Activated T-cell treated with anti-CD3 and anti-CD28 coated beads for 4 hours (primary cell): ENCODE measurements around the gene FSTL4.
"Not testable (repeated sequence)": the region's sequence is repeated elsewhere in the genome, so short reads cannot be mapped to it uniquely, and the experiment has no call there.

ENCODE experiments used
- DNase-seq: peaks from one replicate; pipeline ENCODE4 v3.0.0-alpha.2; 2020

The FSTL4 gene

DNA sequence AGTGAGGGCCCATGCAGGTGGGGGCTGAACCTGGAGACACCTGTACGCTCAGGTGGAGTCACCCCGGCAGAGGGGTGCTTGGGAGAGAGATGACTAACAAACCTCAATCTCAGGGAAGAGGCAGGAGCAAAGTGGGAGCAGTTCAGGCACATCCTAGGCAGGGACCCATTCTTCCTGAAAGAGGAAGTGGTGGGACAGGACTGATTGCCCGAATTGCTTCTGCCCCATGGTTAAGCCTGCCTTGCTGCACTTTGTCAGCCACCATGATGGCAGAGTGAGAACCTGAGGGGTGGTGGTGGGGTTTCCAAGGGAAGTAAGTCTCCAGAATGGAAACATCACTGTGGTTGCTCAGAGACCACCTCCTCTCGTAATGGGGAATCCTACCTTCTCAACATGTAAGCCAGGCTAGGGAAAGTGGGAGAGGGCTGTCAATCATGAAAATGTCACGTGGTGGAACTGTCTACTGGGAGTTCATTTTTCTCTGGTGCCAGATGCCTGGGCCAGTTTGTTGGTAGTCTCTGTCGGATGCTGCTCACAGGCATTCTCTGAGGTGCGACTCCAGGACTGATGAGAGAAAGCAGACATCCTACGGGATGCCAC lies 410.2 kb downstream of the FSTL4 start:
- no peak for DNase-seq

DNA sequence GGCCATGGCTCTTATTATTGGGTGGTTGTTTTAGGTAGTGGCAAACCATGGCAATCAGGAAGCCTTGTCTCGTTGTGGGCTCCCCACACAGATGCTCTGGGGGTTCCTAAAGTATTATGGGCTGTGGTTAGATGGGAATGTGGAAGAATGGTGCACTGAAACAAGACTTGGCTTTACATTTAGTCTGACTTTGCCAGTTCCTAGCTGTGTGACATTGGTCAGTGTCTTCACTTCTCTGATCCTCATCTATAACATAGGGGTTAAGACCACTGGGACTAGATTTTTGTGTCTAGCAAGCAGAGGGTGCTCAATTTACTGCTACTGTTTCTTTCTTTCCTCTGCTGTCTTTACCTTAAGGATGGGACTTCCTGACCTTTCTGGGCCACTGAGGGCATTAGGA lies 411.0 kb downstream of the FSTL4 start:
- DNase-seq, result no peak

DNA sequence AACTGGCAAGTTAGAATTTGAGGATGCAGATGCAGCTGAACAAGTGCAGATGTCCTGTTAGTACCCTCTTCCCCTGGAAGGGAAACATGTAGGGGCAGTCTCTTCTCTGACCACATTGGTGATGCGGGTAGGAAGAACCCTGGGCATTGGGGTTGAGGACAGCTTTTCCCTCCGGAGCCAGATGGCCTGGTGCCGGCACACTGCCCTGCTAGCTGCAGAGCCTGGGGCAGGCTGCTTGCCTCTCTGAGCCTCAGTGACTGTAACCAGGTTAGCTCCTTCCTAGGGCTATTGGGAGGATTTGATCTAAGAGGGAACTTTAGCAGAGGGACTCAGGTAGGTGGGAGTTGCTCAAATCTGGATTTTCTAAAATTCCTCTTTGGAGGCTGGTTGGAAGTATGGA lies 412.1 kb downstream of the FSTL4 start:
- DNase-seq, result no peak

DNA sequence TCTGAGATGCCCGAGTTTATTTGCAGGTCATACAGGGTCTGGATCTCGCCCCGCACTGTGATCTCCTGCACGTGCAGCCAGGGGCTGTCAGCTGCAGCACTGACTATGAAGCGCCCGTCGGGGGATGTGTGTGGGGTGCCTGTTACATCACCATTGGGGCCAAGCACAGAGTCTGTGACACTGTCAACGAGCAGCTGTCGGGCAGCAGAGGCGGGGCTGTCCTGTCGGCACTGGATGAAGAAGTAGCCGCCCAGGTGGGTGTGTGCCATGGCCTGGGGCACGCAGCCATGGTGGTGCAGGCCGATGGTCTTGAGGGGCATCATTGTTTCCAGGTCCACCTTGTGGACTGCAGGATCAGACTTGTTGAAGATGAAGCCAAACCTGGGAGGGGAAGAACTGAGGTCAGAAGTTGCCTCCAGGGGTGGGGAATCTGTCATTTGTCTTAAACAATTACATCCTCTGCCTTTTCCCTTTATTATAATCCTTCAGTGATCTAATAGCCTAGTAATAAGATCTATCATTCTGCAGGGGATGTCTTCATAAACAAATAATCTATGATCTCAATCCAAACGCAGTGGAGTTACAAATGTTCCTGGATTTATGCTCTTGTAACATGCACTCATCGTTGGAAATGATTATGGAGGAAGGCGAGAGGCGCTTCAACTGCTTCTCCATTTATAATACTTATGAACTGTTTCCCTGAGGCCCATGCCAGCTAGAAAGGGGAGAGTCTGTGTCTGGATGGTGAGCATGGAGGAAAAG lies 412.7 kb downstream of the FSTL4 start:
- DNase-seq, result no peak

DNA sequence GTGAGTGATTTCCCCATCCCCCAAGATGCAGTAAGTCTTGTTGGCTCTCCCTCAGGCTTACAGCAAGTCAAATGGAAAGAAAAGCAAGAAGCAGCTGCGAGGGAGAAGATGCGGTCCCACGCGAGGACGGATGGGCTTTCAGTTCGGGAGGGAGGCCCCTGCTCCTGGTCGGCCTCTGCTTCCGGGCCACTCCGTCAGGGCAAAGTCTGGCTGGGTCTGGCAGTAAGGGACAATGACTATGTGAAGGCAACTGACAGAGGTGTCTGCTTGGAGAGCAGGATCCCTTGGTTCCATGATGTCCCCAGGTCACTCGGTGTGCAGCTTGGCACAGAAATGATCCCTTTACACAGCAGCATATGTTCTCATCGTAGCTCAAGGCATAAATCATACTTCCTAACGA lies 413.8 kb downstream of the FSTL4 start:
- DNase-seq, result no peak

DNA sequence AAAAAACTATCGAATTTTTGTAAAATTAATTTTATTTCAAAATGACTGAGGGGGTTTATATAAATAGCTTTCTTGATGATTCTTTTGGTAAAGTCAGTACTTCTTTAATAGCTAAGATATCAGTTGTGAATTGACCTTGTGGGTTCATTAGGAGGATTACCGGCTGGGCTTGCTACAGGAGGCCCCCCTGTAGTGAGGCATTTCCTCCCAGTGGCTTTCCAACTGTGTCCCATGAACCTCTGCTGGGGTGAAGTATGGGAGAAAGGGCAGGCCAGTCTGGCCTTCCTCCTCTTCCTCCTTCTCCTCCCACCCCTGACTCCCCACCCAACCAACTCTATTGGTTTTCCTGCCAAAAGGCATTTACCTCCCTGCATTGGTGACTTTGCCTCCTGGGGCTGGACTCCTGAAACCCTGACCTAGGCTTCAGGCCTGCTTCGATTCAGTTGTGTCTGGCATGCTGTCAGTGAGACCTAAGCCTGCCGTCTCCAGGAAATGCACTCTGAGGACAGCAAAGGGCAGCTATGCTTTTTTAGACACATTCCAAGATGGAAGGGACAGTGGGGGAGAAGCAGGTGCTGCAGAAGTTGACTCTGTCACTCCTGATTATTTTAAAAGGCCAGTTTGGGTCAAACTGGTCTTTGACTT lies 415.8 kb downstream of the FSTL4 start:
- no peak for DNase-seq

DNA sequence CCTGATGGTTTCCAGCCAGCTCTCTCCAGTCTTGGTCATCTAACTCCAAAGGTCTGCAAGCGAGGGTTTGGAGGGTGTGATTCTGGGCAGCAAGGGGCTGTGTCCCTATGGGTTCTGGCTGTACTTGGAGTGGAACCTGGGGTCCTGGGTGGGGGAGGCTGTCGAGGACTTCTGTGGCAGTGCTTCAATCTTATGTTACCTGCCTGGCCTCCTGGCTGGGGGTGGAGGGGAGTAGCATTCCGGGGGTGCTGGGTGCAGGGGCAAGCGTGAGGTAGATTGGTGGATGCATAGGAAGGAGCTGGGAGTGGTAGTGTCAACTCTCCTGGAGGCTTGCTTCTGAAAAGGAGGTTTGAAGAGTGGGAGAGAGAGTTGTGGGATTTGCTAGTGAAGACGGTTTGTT lies 417.1 kb downstream of the FSTL4 start:
- DNase-seq, result no peak

DNA sequence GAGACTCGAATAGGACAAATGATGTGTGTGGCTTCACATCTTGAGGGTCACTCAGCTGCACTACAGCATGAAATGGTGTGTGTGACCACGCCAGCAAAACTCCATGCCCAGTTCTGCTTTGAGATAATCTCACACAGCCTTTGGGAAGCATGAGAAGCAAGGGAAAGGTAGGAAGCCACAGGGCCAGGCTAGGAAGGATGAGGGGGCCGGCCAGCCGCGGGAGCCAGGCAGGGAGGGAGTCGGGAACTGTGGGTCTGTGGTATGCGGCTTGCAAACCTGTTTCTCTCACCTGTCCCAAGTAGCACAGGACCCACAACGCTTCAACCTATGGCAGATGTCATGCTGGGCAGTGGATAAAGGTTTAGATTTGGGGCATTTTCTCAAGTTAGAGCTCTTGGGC lies 418.5 kb downstream of the FSTL4 start:
- no peak for DNase-seq

DNA sequence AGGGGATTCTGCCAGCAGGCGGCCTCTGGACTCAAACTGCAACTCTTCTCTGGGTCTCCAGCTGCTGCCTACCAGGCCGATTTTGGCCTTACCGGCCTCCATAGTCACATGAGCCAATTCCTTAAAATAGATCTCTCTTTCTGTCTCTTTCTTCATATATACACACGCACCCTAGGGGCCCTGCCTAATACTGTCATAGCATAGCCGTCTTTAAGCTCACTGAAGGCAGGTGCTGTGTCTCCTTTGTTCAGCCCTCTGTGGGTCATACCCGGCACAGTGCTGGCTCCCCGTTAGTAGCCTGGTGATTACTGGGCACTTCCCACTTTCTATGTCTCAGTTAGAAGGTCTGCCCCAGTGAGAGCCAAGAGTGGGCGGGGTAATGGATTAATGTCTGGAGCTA lies 419.6 kb downstream of the FSTL4 start:
- no peak for DNase-seq

DNA sequence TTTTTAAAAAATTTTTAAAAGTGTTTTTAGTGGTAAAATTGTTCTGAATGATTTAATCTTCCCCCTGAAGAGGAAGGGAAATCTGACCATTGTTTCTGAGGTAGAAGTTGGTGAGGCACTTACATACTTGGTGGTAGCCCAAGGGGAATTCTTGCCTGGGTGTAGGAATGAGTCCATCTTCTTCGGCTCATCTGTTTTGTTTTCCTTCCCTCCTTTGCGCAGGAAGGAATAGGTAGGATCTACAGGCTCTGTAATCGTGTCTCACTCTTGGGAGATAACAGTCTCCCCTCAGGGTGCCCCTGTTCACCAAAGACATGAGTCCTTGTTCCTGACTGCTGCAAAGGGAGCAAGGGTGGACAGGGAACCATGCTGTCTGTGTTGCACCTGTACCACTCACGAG lies 422.5 kb downstream of the FSTL4 start:
- DNase-seq, result no peak

DNA sequence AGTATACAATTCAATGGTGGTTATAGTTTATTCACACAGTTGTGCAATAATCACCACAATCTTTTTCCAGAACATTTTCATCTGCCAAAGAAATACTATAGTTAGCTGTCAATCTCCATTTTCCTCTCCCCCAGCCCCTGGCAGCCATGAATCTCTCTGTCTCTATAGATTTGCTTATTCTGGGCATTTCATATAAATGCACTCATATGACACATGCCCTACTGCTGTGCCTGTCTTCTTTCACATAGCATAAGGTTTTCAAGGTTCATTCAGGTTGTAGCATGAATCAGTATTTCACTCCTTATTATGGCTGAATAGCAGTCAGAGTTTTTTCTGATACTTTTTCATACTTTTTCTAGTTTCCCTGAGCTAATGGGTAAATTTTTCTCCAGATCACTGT lies 432.9 kb downstream of the FSTL4 start:
- no peak for DNase-seq

DNA sequence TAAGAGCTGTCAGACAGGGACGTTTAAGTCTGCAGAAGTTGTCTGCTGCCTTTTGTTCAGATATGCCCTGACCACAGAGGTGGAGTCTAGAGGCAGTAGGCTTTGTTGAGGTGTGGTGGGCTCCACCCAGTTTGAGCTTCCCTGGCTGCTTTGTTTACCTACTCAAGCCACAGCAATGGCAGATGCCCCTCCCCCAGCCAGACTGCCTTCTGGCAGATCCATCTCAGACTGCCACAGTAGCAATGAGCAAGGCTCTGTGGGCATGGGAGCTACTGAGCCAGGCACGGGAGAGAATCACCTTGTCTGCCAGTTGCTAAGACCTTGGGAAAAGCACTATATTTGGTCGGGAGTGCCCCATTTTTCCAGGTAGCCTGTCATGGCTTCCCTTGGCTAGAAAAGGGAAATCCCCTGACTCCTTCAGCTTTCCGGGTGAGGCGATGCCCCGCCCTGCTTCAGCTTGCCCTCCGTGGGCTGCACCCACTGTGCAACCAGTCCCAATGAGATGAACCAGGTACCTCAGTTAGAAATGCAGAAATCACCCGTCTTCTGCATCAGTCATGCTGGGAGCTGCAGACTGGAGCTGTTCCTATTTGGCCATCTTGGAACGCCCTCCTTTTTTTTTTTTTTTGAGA lies 441.5 kb downstream of the FSTL4 start:
- DNase-seq, result not testable (repeated sequence)

DNA sequence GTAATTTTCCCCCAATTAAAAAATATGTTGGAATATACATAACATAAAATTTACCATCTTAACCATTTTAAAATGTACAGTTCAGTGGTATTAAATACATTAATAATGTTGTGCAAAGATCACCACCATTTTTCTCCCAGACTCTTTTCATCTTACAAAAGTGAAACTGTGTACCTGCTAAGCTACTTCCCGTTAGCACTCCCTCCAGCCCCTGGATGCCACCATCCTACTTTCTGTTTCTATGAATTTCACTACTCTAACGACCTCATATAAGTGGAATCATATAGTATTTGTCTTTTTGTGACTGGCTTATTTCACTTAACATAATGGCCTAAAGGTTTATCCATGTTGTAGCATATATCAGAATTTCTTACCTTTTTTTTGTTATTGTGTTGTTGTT lies 447.6 kb downstream of the FSTL4 start:
- DNase-seq, result no peak

DNA sequence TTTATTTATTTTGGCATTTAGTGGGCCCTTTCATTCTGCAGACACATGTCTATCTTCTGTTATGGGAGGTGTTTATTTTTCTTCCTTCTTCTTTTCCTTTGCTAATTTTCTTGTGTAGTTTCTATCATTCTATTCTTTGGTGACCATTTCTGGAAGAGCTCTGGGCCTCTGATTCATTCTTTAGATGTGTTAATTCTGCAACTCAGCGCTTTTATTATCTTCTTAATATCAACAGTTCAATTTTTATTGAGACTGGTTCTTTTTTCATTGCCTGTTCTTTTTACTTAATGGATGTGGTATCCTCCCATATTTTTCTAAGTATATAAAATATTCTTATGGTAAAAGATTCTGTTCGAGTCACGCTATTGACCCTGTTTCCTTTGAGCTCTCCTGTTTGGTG lies 448.5 kb downstream of the FSTL4 start:
- DNase-seq, result no peak

DNA sequence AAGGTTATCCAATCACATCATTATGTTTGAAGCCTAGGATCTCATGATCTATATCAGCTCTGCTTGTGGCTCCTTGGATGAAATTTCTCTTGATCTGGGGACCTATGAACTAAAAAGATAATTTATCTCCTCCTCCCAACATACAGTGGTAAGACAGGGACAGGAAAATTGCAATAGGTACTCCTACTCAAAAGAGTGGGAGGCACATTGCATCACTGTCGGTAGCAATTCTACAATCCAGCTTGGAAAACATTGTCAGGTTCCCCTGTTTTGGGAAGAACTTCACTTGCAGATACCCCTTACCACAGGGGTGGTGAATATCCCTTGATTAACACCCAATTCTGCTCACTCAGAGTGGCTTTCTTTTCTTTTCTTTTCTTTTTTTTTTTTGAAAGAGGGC lies 452.8 kb downstream of the FSTL4 start:
- no peak for DNase-seq

DNA sequence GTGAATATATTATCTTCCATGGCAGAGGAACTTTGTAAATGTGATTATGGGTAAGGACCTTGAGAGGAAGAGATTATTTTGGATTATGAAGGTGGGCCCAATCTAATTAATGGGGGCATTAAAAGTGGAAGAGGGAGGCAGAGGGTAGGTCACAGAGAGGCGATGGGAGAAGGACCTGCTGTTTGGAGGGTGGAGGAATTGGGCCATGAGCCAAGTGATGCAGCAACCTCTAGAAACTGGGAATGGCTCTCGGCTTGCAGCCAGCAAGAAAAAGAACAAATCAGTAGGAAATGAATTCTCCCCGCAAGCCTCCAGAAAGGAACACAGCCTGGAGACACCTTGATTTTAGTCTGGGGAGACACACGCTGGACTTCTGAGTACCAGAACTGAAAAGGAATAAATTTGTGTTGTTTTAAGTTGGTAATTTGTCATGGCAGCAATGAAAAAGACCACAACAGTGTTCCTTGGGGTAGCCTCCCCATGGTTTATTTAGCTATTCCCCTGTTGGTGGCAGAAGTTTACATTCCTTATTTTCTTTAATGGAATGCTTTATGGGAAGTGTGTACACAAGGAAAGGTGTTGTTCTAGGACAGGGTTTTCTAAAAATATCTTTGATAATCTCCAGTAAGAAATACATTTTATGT lies 456.9 kb downstream of the FSTL4 start:
- no peak for DNase-seq

DNA sequence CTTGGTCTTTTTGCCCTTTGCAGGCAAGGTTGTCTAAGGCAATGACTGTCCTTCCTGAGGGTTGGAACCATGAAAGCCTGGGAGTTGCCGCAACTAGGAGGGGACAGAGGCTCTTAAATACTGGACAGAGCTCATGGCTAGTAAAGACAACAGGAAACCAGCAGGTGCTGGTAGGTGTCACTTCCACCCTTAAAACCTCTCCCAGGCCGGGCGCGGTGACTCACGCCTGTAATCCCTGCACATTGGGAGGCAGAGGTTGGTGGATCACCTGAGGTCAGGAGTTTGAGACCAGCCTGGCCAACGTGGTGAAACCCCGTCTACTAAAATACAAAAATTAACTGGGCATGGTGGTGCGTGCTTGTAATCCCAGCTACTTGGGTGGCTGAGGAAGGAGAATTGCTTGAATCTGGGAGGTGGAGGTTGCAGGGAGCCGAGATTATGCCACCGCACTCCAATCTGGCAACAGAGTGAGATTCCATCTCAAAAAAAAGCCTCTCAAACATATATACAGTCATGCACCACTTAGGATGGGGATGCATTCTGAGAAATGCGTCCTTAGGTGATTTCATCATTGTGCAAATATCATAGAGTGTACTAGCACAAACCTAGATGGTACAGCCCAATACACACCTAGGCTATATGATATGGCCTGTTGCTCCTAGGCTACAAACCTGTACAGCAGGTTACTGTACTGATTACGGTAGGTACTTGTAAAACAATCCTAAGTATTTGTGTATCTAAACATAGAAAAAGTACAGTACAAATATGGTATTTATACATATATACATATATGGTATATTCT lies 457.9 kb downstream of the FSTL4 start:
- DNase-seq, result no peak

DNA sequence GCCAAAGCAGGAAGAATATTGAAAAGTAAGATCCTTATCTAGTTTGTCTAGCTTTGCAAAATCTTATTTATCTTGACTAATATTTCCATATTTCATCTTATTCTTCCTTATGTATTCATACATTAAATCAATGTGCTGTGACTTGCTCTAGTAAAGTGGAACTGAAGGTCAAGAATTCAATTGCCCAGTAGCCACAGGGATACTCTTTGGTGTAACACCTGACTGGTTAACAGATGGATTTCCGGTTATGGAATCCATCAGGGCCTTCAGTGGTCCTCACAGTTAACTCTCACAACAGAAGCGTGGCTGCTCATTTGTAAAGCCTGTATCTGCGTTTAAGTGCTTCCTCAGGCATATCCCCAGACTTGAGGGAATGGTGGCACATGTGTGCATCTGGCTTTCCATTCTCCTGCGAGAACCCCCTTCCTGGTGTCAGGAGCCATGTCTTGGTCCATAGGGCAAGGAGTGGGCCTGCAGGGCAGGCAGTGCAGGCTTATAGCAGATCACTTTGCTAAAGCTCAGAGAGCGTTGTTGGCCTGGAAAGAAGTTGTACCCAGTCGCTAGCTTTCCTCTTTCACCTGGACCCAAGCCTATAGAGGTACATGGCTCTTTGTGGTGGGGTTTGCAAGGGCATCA lies 461.3 kb downstream of the FSTL4 start:
- no peak for DNase-seq

DNA sequence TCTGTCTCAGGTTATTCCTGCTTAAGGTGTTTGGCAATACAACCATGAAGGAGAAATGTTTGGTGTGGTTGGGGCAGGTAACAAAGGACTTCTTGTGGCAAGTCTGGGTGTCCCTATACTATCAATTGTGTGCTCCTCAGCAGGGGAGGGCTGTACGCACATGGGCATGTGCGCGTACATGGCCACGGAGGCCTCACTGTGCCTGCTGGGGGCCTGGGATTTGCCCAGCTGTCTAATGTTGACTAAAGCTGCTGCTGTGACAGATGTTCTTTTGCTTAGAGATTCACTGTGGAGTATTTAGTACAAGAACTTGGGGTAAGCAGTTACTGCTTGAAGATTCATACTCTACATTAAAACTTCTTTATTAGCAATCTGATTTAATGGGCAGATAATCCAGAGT lies 463.0 kb downstream of the FSTL4 start:
- no peak for DNase-seq

DNA sequence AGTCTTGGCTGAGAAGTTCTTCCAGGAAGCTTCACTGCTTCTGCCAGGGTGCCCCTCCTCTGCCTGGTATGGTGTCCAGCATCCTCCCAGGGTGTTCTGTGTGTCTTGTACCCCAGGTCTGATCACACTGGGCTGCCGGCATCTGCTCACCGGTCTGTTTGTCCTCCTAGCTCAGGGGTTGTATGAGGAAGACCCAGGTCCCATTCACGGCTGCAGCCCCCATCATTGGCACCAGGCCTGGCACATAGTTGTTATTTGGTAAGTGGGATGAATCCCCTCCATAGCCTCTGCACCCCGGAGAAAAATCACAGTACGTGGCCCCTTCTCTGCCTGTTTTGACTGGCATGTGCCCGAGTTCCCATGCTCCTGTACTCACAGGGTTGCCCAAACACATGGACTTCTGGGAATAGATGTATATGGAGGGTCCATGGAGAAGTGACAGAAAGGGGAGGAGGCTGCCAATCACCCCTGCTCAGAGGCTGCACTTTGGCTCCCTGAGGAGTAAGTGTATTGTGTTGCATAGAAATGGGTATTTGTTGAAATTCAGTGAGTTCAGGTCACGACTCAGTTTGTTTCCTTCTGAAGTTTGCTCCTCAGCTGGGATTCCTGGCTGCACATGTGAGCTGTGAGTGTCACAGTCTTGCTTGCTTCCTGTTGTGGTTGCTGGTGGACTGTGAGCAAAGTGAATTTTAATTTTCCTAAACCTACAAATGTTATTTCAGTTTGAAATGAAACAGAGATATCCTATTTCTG lies 464.4 kb downstream of the FSTL4 start:
- DNase-seq, result no peak

DNA sequence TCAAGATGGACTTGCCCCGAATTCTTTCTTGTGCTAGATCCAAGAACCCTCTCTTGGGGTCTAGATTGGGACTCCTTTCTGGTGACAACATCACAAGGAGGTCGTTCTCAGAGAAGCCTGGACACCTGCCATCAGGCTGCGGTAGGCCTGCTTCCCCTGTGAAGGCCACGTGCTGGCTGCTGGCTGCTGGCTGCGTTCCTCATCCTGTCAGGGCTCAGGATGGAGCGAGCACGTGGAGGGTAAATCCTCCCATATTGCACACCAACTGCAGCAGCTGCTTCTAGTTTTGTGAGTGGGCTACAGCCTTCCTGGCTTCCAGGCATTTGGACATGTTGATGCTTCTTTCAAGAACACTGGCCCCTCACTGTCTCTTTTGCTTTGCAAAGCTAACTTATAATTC lies 464.9 kb downstream of the FSTL4 start:
- DNase-seq, result no peak
